ENCODE measurements around the gene MAFG. TPM values are rescaled to one million over a fixed set of nuclear protein-coding genes. Genes with fewer than 3 reads are reported as not detected.
A peak's percentile ranks its signal among the peaks of the same experiment; 100 is the strongest.

The MAFG gene
- total RNA-seq, 1 donor from 2014 or later, result 8.1 TPM

- Histone ChIP-seq H2AFZ (replicated peaks) (no peak overlapping the region), H3K36me3 (no peaks in the 10 kb centered on the region), H3K4me1 (peaks cover 8% of the 10 kb centered on the region), H3K4me3 (no peak overlapping the region), H3K79me2 (ENCODE audit: low read depth) (no peaks in the 10 kb centered on the region), H3K9ac (no peak overlapping the region), H3F3A (ENCODE audit: low read depth) (peaks cover 16% of the 10 kb centered on the region), H3K4me2 (no peak overlapping the region), H3K27me3 (peaks cover 71% of the 10 kb centered on the region), H4K20me1 (ENCODE audit: low read depth) (peaks cover 11% of the 10 kb centered on the region), H3K9me3 (ENCODE audit: low read depth) (no peaks in the 10 kb centered on the region), H3K27ac (no peak overlapping the region)
- DNase-seq (ENCODE audit: low spot score), result no peak
- Mint-ChIP-seq H3K4me3 (peak overlapping the region; percentile 76), H3K27me3 (ENCODE audit: insufficient read depth, low read depth) (peaks cover 24% of the 10 kb centered on the region), H3K9me3 (no peaks in the 10 kb centered on the region), H3K27ac (no peak overlapping the region), H3K4me1 (peaks cover 21% of the 10 kb centered on the region), H3K36me3 (peaks cover 3% of the 10 kb centered on the region)
- TF ChIP-seq CTCF (IDR thresholded peaks at IDR 0.05), result no peak
- no peak for TF ChIP-seq EZH2phosphoT487 (IDR thresholded peaks at IDR 0.05)
- TF ChIP-seq EZH2 (IDR thresholded peaks at IDR 0.05), result no peak
Measured at GRCh38 chr17:81957691-81958432, 30.3 kb upstream of the MAFG start.

GRCh38 chr17:81956607-81957589 lies 29.4 kb upstream of the MAFG start:
- Histone ChIP-seq H3K4me2 (no peak overlapping the region), H3K36me3 (no peaks in the 10 kb centered on the region), H3K9ac (no peak overlapping the region), H3K4me3 (no peak overlapping the region), H4K20me1 (ENCODE audit: low read depth) (peaks cover 4% of the 10 kb centered on the region), H3F3A (ENCODE audit: low read depth) (peaks cover 7% of the 10 kb centered on the region), H2AFZ (replicated peaks) (no peak overlapping the region), H3K79me2 (ENCODE audit: low read depth) (no peaks in the 10 kb centered on the region), H3K9me3 (ENCODE audit: low read depth) (no peaks in the 10 kb centered on the region), H3K4me1 (peaks cover 3% of the 10 kb centered on the region), H3K27ac (no peak overlapping the region), H3K27me3 (peaks cover 61% of the 10 kb centered on the region)
- H3K27me3 Mint-ChIP-seq (ENCODE audit: insufficient read depth, low read depth), result peaks cover 19% of the 10 kb centered on the region
- DNase-seq (ENCODE audit: low spot score), result no peak
- peak overlapping the region; percentile 8 for H3K27ac Mint-ChIP-seq
- peak overlapping the region; percentile 27 for H3K4me3 Mint-ChIP-seq
- H3K9me3 Mint-ChIP-seq, result no peaks in the 10 kb centered on the region
- peaks cover 18% of the 10 kb centered on the region for H3K4me1 Mint-ChIP-seq
- peaks cover 3% of the 10 kb centered on the region for H3K36me3 Mint-ChIP-seq
- TF ChIP-seq EZH2phosphoT487 (IDR thresholded peaks at IDR 0.05) (no peak), EZH2 (IDR thresholded peaks at IDR 0.05) (no peak), CTCF (IDR thresholded peaks at IDR 0.05) (no peak)

- Histone ChIP-seq H3K4me2 (no peak overlapping the region), H3K4me3 (no peak overlapping the region), H3K9ac (no peak overlapping the region), H3K4me1 (no peaks in the 10 kb centered on the region), H2AFZ (replicated peaks) (no peak overlapping the region), H3K27me3 (peaks cover 55% of the 10 kb centered on the region), H4K20me1 (ENCODE audit: low read depth) (peaks cover 4% of the 10 kb centered on the region), H3K79me2 (ENCODE audit: low read depth) (no peaks in the 10 kb centered on the region), H3F3A (ENCODE audit: low read depth) (peaks cover 6% of the 10 kb centered on the region), H3K27ac (no peak overlapping the region), H3K36me3 (no peaks in the 10 kb centered on the region), H3K9me3 (ENCODE audit: low read depth) (no peaks in the 10 kb centered on the region)
- Mint-ChIP-seq H3K27me3 (ENCODE audit: insufficient read depth, low read depth) (peaks cover 20% of the 10 kb centered on the region), H3K4me3 (no peak overlapping the region), H3K4me1 (peaks cover 21% of the 10 kb centered on the region), H3K27ac (peak overlapping the region; percentile 93), H3K36me3 (peaks cover 3% of the 10 kb centered on the region), H3K9me3 (no peaks in the 10 kb centered on the region)
- no peak for DNase-seq (ENCODE audit: low spot score)
- no peak for TF ChIP-seq CTCF (IDR thresholded peaks at IDR 0.05)
- no peak for TF ChIP-seq EZH2phosphoT487 (IDR thresholded peaks at IDR 0.05)
- no peak for TF ChIP-seq EZH2 (IDR thresholded peaks at IDR 0.05)
Measured at GRCh38 chr17:81955756-81956544, 28.4 kb upstream of the MAFG start.
